Activated naive CD8-positive, alpha-beta T cell treated with anti-CD3 and anti-CD28 coated beads for 36 hours (primary cell): ENCODE measurements around the gene CCL26. TPM values are rescaled to one million over a fixed set of nuclear protein-coding genes. Genes with fewer than 3 reads are reported as not detected.

Experiments
- DNase-seq: peaks from one replicate; pipeline ENCODE4 v3.0.0; 2021
- H3K27ac Mint-ChIP-seq: one replicate; pipeline ENCODE4 v1.8.0; 2022; ENCODE audit warnings: mild to moderate bottlenecking, moderate library complexity, mixed read lengths
- H3K27me3 Mint-ChIP-seq: one replicate; pipeline ENCODE4 v1.8.0; 2022; ENCODE audit warnings: mild to moderate bottlenecking, mixed read lengths
- H3K36me3 Mint-ChIP-seq: one replicate; pipeline ENCODE4 v1.8.0; 2021; ENCODE audit warnings: mild to moderate bottlenecking, mixed read lengths
- H3K4me1 Mint-ChIP-seq: one replicate; pipeline ENCODE4 v1.8.0; 2021; ENCODE audit warnings: mixed read lengths
- H3K4me3 Mint-ChIP-seq: one replicate; pipeline ENCODE4 v1.8.0; 2022; ENCODE audit warnings: mild to moderate bottlenecking, moderate library complexity, mixed read lengths
- H3K9me3 Mint-ChIP-seq: one replicate; pipeline ENCODE4 v1.8.0; 2022; ENCODE audit warnings: mixed read lengths
- total RNA-seq, 2 experiments: library from RNA; stranded (reverse); gene quantifications; one replicate each; pipeline ENCODE4 v1.2.3, GENCODE V29; 2021

Gene CCL26
- not detected for total RNA-seq

GRCh38 chr7:75772081-75773077 is at the start of gene CCL26:
Gene CCL26 (minus strand): TSS chr7:75772211. CDS start chr7:75772176, 35 bp downstream.
- Mint-ChIP-seq H3K4me1 (peaks cover 15% of the 10 kb centered on the region), H3K36me3 (peaks cover 2% of the 10 kb centered on the region), H3K4me3 (no peak within 1 kb of the TSS), H3K9me3 (peaks cover 2% of the 10 kb centered on the region), H3K27me3 (no peaks in the 10 kb centered on the region), H3K27ac (no peak within 1 kb of the TSS)
- DNase-seq: no peak

DNA sequence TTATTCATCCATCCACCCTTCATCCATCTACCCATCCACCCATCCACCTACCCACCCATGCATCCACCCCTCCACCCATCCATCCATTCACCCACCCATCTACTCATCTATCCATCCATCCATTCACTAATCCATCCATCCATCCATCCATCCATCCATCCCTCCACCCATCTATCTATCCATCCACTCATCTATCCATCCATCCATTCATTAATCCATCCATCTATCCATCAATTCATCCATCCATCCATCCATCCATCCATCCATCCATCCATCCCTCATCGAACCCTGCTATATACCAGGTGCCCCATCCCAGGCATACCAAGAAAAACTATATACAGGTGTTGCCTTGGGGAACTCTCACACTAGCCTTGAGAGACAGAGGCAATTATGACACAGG is 48.7 kb upstream of the CCL26 start:
- Mint-ChIP-seq H3K4me1 (no peaks in the 10 kb centered on the region), H3K4me3 (no peak overlapping the region), H3K36me3 (no peaks in the 10 kb centered on the region), H3K27ac (no peak overlapping the region), H3K27me3 (no peaks in the 10 kb centered on the region), H3K9me3 (no peaks in the 10 kb centered on the region)
- no peak for DNase-seq

- DNase-seq: no peak
- H3K4me3 Mint-ChIP-seq: no peak overlapping the region
- H3K27ac Mint-ChIP-seq: no peak overlapping the region
- no peaks in the 10 kb centered on the region for H3K4me1 Mint-ChIP-seq
- no peaks in the 10 kb centered on the region for H3K9me3 Mint-ChIP-seq
- H3K27me3 Mint-ChIP-seq: no peaks in the 10 kb centered on the region
- H3K36me3 Mint-ChIP-seq: no peaks in the 10 kb centered on the region
Measured at GRCh38 chr7:75819711-75820110, 47.7 kb upstream of the CCL26 start.

- Mint-ChIP-seq H3K27ac (no peak overlapping the region), H3K4me1 (no peaks in the 10 kb centered on the region)
Measured at GRCh38 chr7:75818472-75818871, 46.5 kb upstream of the CCL26 start.

DNA sequence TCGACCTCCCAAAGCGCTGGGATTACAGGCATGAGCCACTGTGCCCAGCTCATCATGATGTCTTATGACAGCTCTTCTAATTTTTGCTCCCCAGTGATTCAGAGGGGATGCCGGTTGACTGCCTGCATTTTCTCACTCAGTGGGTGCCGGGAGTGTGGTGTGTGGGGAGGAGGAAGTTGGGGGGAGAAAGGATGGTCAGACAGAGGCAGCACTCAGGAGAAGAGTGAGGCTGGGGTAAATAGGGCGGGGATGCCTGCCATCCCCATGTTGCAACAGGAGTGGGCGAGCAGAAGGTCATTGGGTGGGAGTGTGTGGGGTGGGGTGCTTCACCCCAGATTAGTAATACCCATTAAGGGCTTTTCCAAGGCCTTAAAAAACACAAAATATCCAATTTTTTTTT is 45.1 kb upstream of the CCL26 start:
- no peak overlapping the region for H3K27ac Mint-ChIP-seq
- H3K9me3 Mint-ChIP-seq: no peaks in the 10 kb centered on the region
- no peak for DNase-seq
- H3K27me3 Mint-ChIP-seq: peaks cover 10% of the 10 kb centered on the region
- no peaks in the 10 kb centered on the region for H3K36me3 Mint-ChIP-seq
- no peaks in the 10 kb centered on the region for H3K4me1 Mint-ChIP-seq
- H3K4me3 Mint-ChIP-seq: no peak overlapping the region

More at GRCh38 chr7:75818472-75818871, 46.5 kb upstream of the CCL26 start:
- H3K4me3 Mint-ChIP-seq: no peak overlapping the region
- peaks cover 7% of the 10 kb centered on the region for H3K27me3 Mint-ChIP-seq
- no peaks in the 10 kb centered on the region for H3K9me3 Mint-ChIP-seq
- no peaks in the 10 kb centered on the region for H3K36me3 Mint-ChIP-seq
- DNase-seq: no peak

- no peaks in the 10 kb centered on the region for H3K36me3 Mint-ChIP-seq
- no peak overlapping the region for H3K27ac Mint-ChIP-seq
- H3K4me3 Mint-ChIP-seq: no peak overlapping the region
- H3K4me1 Mint-ChIP-seq: no peaks in the 10 kb centered on the region
- no peaks in the 10 kb centered on the region for H3K9me3 Mint-ChIP-seq
- peaks cover 10% of the 10 kb centered on the region for H3K27me3 Mint-ChIP-seq
- no peak for DNase-seq
Measured at GRCh38 chr7:75815418-75816064, 43.5 kb upstream of the CCL26 start.

DNA sequence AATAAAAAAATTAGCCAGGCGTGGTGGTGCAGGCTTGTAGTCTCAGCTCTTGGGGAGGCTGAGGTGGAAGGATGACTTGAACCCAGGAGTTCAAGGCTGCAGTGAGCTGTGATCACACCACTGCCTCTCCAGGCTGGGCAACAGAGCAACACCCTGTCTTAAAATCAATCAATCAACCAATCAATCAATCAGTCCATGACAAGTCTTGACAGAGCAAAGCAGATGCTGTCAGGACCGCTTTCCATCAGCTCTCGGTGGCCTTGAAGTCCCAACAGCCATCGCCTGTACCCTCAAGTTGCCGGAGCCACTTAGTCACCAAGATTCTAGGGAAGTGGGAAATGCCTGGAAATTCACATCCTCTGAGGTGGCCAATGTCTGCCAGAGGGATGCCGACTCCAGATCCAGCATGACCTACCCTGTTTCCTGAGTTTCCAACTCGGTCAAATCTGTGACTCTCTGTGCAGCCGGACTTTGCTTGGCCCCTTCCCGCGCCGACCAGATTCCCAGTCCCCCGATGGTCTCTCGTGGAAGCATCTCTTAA is 42.5 kb upstream of the CCL26 start:
- Mint-ChIP-seq H3K27me3 (peaks cover 10% of the 10 kb centered on the region), H3K9me3 (no peaks in the 10 kb centered on the region), H3K36me3 (no peaks in the 10 kb centered on the region), H3K4me1 (no peaks in the 10 kb centered on the region), H3K27ac (no peak overlapping the region), H3K4me3 (no peak overlapping the region)
- no peak for DNase-seq

DNA sequence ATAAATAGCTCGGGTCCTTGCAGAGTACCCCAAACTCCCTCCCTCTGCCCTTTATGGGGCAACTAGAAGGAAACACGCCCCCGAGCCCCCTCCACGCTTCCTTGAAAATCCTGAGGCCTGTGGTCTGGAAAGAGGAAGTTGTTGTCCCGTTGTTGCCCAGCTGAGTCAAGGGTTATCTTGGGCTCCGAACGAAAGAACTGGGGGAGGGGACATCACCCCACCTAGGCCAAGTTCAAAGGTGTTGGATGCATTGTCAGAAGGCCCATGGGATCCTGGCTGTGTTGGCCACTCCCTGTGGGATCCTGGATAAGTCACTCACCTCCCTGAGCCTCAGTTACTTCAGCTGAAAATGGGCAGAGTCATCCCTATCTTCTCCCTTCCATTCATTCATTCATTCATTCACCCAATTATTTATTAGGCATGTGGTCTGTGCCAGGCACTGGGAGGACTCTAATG is 41.8 kb upstream of the CCL26 start, which contains the start of gene CCL24:
TSS of gene CCL24 (minus strand) at position 26 of the 456 bp plus-strand sequence. CDS start 91 bp downstream, outside the sequence.
- Mint-ChIP-seq H3K27ac (no peak within 1 kb of the TSS), H3K4me3 (no peak within 1 kb of the TSS), H3K4me1 (no peaks in the 10 kb centered on the region), H3K27me3 (peaks cover 10% of the 10 kb centered on the region), H3K36me3 (no peaks in the 10 kb centered on the region), H3K9me3 (no peaks in the 10 kb centered on the region)
- no peak for DNase-seq

- H3K36me3 Mint-ChIP-seq: no peaks in the 10 kb centered on the region
- H3K9me3 Mint-ChIP-seq: no peaks in the 10 kb centered on the region
- no peaks in the 10 kb centered on the region for H3K4me1 Mint-ChIP-seq
- H3K27ac Mint-ChIP-seq: no peak overlapping the region
- no peak overlapping the region for H3K4me3 Mint-ChIP-seq
- peaks cover 10% of the 10 kb centered on the region for H3K27me3 Mint-ChIP-seq
- DNase-seq: no peak
Measured at GRCh38 chr7:75813084-75813483, 41.1 kb upstream of the CCL26 start.

- DNase-seq: no peak
- Mint-ChIP-seq H3K27me3 (peaks cover 13% of the 10 kb centered on the region), H3K27ac (no peak overlapping the region), H3K4me3 (no peak overlapping the region), H3K4me1 (no peaks in the 10 kb centered on the region), H3K36me3 (no peaks in the 10 kb centered on the region), H3K9me3 (peaks cover 6% of the 10 kb centered on the region)
Measured at GRCh38 chr7:75811894-75812678, 40.1 kb upstream of the CCL26 start.

DNA sequence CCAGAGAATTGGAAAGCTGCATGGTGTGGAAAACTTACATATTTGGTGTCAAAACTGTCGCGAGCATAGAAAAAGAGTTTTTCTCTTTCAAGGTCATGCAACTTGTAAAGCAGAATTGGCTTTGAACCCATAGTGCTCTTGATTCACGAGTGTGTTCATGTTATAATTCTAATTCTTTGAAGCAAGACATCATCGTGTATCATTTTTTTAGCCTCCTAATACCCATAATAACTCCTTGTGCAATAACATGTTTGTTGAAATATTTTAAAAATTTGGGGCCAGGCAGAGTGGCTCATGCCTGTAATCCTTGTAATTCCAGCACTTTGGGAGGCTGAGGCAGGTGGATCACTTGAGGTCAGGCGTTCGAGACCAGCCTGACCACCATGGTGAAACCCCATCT is 37.4 kb upstream of the CCL26 start:
- no peak overlapping the region for H3K4me3 Mint-ChIP-seq
- peaks cover 14% of the 10 kb centered on the region for H3K9me3 Mint-ChIP-seq
- H3K36me3 Mint-ChIP-seq: no peaks in the 10 kb centered on the region
- peaks cover 13% of the 10 kb centered on the region for H3K27me3 Mint-ChIP-seq
- no peaks in the 10 kb centered on the region for H3K4me1 Mint-ChIP-seq
- no peak for DNase-seq
- no peak overlapping the region for H3K27ac Mint-ChIP-seq

DNA sequence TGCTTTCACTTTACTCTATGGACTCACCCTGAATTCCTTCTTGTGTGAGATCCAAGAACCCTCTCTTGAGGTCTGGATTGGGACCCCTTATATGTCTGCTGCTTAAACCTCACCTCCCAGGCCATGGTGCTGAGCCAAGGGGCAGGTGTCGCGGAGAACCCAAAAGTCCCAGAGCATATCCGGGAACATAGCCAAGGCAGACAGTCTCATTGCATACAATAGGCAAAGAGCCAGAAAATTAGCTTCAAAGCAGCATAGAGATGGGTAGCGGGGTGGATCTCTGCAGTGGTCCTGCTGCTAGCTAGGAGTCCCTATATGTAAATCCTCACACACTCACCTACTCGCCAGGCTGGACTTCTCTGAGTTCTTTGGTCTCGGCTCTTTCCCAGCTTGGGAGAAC is 36.1 kb upstream of the CCL26 start:
- H3K27me3 Mint-ChIP-seq: peaks cover 3% of the 10 kb centered on the region
- no peaks in the 10 kb centered on the region for H3K36me3 Mint-ChIP-seq
- H3K27ac Mint-ChIP-seq: no peak overlapping the region
- H3K9me3 Mint-ChIP-seq: peaks cover 14% of the 10 kb centered on the region
- no peak for DNase-seq
- H3K4me1 Mint-ChIP-seq: no peaks in the 10 kb centered on the region
- no peak overlapping the region for H3K4me3 Mint-ChIP-seq

- H3K27me3 Mint-ChIP-seq: peaks cover 3% of the 10 kb centered on the region
- no peaks in the 10 kb centered on the region for H3K36me3 Mint-ChIP-seq
- no peaks in the 10 kb centered on the region for H3K4me1 Mint-ChIP-seq
- DNase-seq: no peak
- peaks cover 14% of the 10 kb centered on the region for H3K9me3 Mint-ChIP-seq
- no peak overlapping the region for H3K27ac Mint-ChIP-seq
- H3K4me3 Mint-ChIP-seq: no peak overlapping the region
Measured at GRCh38 chr7:75807452-75807851, 35.4 kb upstream of the CCL26 start.

DNA sequence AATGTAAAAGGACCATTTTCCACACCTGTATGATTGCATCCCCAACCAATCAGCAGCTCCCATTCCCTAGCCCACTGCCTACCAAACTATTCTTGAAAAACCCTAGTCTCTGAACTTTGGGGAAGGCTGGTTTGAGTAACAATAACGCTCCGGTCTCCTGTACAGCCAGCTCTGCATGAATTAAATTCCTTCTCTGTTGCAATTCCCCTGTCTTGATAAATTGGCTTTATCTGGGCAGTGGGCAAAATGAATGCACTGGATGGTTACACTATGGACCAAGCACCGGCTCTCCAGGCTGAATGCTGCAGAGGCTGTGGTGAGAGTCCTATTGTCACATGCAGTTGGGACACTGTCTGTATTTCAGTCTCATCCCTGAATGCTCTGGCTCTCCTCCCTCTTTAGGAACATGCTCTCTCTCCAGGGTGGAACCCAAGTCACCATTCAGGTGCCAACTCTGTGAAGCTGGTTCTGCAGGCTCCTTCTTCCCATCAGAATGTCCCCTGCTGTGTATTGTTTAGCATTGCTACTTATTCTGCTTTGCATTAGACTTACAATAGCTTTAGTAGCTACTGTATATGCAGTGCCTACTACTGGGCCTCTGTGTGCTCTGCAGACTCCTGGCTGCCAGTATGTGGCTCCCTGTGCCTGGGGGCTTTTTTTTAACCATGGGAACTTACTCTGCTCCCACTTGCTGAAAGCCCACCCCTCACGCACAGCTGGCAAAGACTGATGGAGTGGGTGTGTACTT is 34.7 kb upstream of the CCL26 start:
- no peak overlapping the region for H3K4me3 Mint-ChIP-seq
- H3K4me1 Mint-ChIP-seq: no peaks in the 10 kb centered on the region
- no peak for DNase-seq
- no peaks in the 10 kb centered on the region for H3K36me3 Mint-ChIP-seq
- H3K9me3 Mint-ChIP-seq: peaks cover 14% of the 10 kb centered on the region
- peaks cover 3% of the 10 kb centered on the region for H3K27me3 Mint-ChIP-seq
- H3K27ac Mint-ChIP-seq: no peak overlapping the region
